Common myeloid progenitor, CD34-positive (primary cell): ENCODE results near the gene TMEM145.

Source experiments
- CTCF ChIA-PET: fragments of 350-600 bp; sonication (Branson Sonifier 250); formaldehyde crosslinking; loops from one replicate; lab custom pipeline; 2021; ENCODE audit warnings: antibody characterized with exemption; lab: Charles Lee
- POLR2A ChIA-PET: fragments of 350-600 bp; sonication (Branson Sonifier 250); formaldehyde crosslinking; loops from one replicate; lab custom pipeline; 2021; ENCODE audit warnings: antibody characterized with exemption; lab: Charles Lee
- DNase-seq, 3 donors: peaks; one replicate each; pipeline versions ENCODE4 v3.0.0 to v3.0.0-alpha.2; 2013
- H3K27ac ChIP-seq, 2 experiments: 1 replicate in 1 of 2; 2 replicates in 1 of 2; pipeline ENCODE4 v1.7.0; 2013; ENCODE audit warnings: inconsistent platforms in 2 of 2, low read length in 2 of 2, mild to moderate bottlenecking in 2 of 2, low read depth in 1 of 2, moderate library complexity in 1 of 2; ENCODE audit not compliant: severe bottlenecking in 2 of 2, insufficient read depth in 1 of 2, poor library complexity in 1 of 2
- H3K27me3 ChIP-seq, 5 experiments: replicated peaks in 2 of 5; 1 replicate in 3 of 5; 2 replicates in 2 of 5; pipeline versions ENCODE4 v1.6.1 to v1.7.0; 2013; ENCODE audit warnings: low read length in 4 of 5, mild to moderate bottlenecking in 2 of 5, moderate library complexity in 2 of 5, inconsistent platforms in 1 of 5; ENCODE audit not compliant: insufficient read depth in 5 of 5, control insufficient read depth in 4 of 5
- H3K36me3 ChIP-seq, 4 experiments: 1 replicate in 2 of 4; 2 replicates in 2 of 4; pipeline versions ENCODE4 v1.6.1 to v1.7.0; 2013; ENCODE audit warnings: low read length in 3 of 4, control low read depth in 1 of 4, mild to moderate bottlenecking in 1 of 4; ENCODE audit not compliant: control insufficient read depth in 4 of 4, insufficient read depth in 4 of 4
- H3K4me1 ChIP-seq, 4 experiments: 1 replicate in 3 of 4; 2 replicates in 1 of 4; pipeline versions ENCODE4 v1.6.1 to v1.7.1; 2013; ENCODE audit warnings: low read length in 3 of 4, mild to moderate bottlenecking in 3 of 4, control low read depth in 1 of 4, inconsistent platforms in 1 of 4, moderate library complexity in 1 of 4; ENCODE audit not compliant: control insufficient read depth in 4 of 4, insufficient read depth in 4 of 4; ENCODE audit errors: control extremely low read depth in 1 of 4
- H3K4me3 ChIP-seq, 7 experiments: 1 replicate in 4 of 7; 2 replicates in 3 of 7; pipeline versions ENCODE4 v1.5.1 to v1.7.0; 2013; ENCODE audit warnings: mild to moderate bottlenecking in 7 of 7, low read length in 6 of 7, moderate library complexity in 6 of 7, inconsistent platforms in 2 of 7, low read depth in 2 of 7, control low read depth in 1 of 7; ENCODE audit not compliant: insufficient read depth in 4 of 7, control insufficient read depth in 1 of 7; ENCODE audit errors: extremely low read depth in 1 of 7
- H3K9me3 ChIP-seq, 5 experiments: 1 replicate in 4 of 5; 2 replicates in 1 of 5; pipeline versions ENCODE4 v1.6.1 to v1.7.1; 2013; ENCODE audit warnings: low read length in 4 of 5, mild to moderate bottlenecking in 2 of 5, inconsistent platforms in 1 of 5, low read depth in 1 of 5, moderate library complexity in 1 of 5; ENCODE audit not compliant: control insufficient read depth in 4 of 5, insufficient read depth in 2 of 5; ENCODE audit errors: control extremely low read depth in 1 of 5
- WGBS: methylation state at CpG from one replicate; pipeline ENCODE4 v1.1.5; 2013; ENCODE audit not compliant: insufficient coverage; 5-methylcytosine and 5-hydroxymethylcytosine counted together

The TMEM145 gene

GRCh38 chr19:42370068-42370520 is 57.0 kb downstream of the TMEM145 start:
- Histone ChIP-seq H3K4me3 (no peak overlapping the region), H3K27ac (no peak overlapping the region), H3K27me3 (no peaks in the 10 kb centered on the region), H3K9me3 (no peaks in the 10 kb centered on the region), H3K36me3 (peaks cover 0 to 23% (median 18%) of the 10 kb centered on the region in 4 experiments), H3K4me1 (no peaks in the 10 kb centered on the region)
- no peak for DNase-seq
- ChIA-PET POLR2A (no interaction called here), CTCF (interaction anchor here (1.5 kb wide), 1 partner anchor 16 kb away, joined by 5 read pairs; no protein-coding TSS in a partner anchor)
- WGBS: 93% methylated on average over 9 of the region's 9 CpGs

- POLR2A ChIA-PET: no interaction called here
- CTCF ChIA-PET: interaction anchor here (1.2 to 1.5 kb wide), 2 partner anchors 16 to 21 kb away, joined by 3 to 5 read pairs; no protein-coding TSS in a partner anchor
- 97% methylated on average over 4 of the region's 12 CpGs for WGBS
- Histone ChIP-seq H3K4me3 (no peak overlapping the region), H3K9me3 (no peaks in the 10 kb centered on the region), H3K27ac (no peak overlapping the region), H3K4me1 (no peaks in the 10 kb centered on the region), H3K27me3 (no peaks in the 10 kb centered on the region), H3K36me3 (peaks cover 0 to 28% (median 20%) of the 10 kb centered on the region in 4 experiments)
- peak in 1 of 3 donors; percentile 33 for DNase-seq
These were observed 57.6 kb downstream of the TMEM145 start for GRCh38 chr19:42370626-42371175.
